ENCODE measurements around the gene SPRR1A. TPM values are rescaled to one million over a fixed set of nuclear protein-coding genes. Genes with fewer than 3 reads are reported as not detected.

The SPRR1A gene
- total and polyA plus RNA-seq, 8 donors: not detected

GRCh38 chr1:152946651-152947256 is 37.1 kb upstream of the SPRR1A start, which contains the start of gene SPRR5:
SPRR5 (plus strand) TSS chr1:152947206; CDS start chr1:152948555, 1,349 bp downstream.
- FAIRE-seq: no peak
- DNase-seq: no peak
- WGBS, 2 donors: 70% methylated on average over 4 of the region's 4 CpGs
- H3K27ac ChIP-seq: no peak within 1 kb of the TSS
- no peaks in the 10 kb centered on the region for H3K9me3 ChIP-seq
- TF ChIP-seq CTCF (IDR thresholded peaks at IDR 0.05): no peak
- no peaks in the 10 kb centered on the region for H3K4me1 ChIP-seq
- no peak for ATAC-seq
- no peaks in the 10 kb centered on the region for H3K36me3 ChIP-seq
- no peak within 1 kb of the TSS for H3K4me3 ChIP-seq
- intact Hi-C loops (cut with DNase I): no loop called here
- no peaks in the 10 kb centered on the region for H3K27me3 ChIP-seq

DNA sequence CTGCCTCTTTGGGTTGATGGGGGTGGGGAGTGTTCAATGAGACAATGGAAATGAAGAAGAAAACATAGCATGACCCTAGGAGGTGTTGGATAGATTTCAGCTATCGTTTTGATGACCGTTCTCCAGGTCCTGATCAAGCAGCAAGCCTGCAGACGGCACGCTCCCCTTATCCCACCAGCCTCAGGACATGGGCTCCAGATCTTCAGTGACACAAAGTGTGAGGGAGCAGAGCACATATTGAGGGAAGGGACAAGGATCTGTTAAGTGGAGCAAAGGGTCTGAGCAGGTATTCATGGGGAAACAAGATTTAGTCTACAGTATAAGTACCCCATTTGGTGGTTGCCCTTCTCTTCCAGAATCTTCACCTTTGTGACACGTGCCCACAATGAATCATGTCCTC is 32.2 kb upstream of the SPRR1A start:
- Histone ChIP-seq H3K9me3 (no peaks in the 10 kb centered on the region), H3K27ac (no peak overlapping the region), H3K36me3 (no peaks in the 10 kb centered on the region), H3K4me1 (no peaks in the 10 kb centered on the region), H3K27me3 (no peaks in the 10 kb centered on the region), H3K4me3 (no peak overlapping the region)
- TF ChIP-seq CTCF (IDR thresholded peaks at IDR 0.05): no peak
- FAIRE-seq (no peak), DNase-seq (no peak), ATAC-seq (no peak)
- intact Hi-C loops (cut with DNase I): no loop called here
- 69 to 81% methylated on average over 5 of the region's 5 CpGs for WGBS, 2 donors

DNA sequence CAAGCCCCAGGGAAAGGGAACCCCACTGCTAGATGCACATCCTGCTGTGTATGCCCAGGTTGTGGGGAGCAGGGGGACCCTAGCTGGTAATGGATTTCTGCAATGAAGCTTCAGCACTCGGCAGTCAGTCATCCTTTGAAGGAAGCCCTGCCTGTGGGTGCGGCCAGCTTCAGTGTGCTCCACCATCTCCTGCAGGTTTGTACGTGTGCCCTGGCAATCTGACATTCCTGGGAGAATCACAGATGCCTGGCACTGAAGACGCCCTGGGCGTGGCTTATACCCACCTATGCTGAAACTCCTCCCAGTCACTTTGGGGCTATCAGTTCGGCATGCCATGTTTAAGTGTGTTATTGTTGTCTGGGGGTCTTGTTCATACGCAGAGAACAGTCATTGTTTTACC is 30.1 kb upstream of the SPRR1A start:
- no peaks in the 10 kb centered on the region for H3K36me3 ChIP-seq
- DNase-seq: no peak
- 41 to 52% methylated on average over 7 of the region's 7 CpGs for WGBS, 2 donors
- H3K27me3 ChIP-seq: no peaks in the 10 kb centered on the region
- no peak for TF ChIP-seq CTCF (IDR thresholded peaks at IDR 0.05)
- H3K4me3 ChIP-seq: no peak overlapping the region
- intact Hi-C loops (cut with DNase I): no loop called here
- no peaks in the 10 kb centered on the region for H3K9me3 ChIP-seq
- no peak for FAIRE-seq
- ATAC-seq: no peak
- no peaks in the 10 kb centered on the region for H3K4me1 ChIP-seq
- no peak overlapping the region for H3K27ac ChIP-seq

GRCh38 chr1:152954436-152954835 is 29.4 kb upstream of the SPRR1A start:
- H3K27me3 ChIP-seq: no peaks in the 10 kb centered on the region
- no peaks in the 10 kb centered on the region for H3K9me3 ChIP-seq
- H3K4me3 ChIP-seq: no peak overlapping the region
- TF ChIP-seq CTCF (IDR thresholded peaks at IDR 0.05): no peak
- H3K4me1 ChIP-seq: no peaks in the 10 kb centered on the region
- DNase-seq (no peak), FAIRE-seq (no peak), ATAC-seq (no peak)
- intact Hi-C loops (cut with DNase I): no loop called here
- no peak overlapping the region for H3K27ac ChIP-seq
- no peaks in the 10 kb centered on the region for H3K36me3 ChIP-seq
- 64 to 81% methylated on average over 6 of the region's 6 CpGs for WGBS, 2 donors

DNA sequence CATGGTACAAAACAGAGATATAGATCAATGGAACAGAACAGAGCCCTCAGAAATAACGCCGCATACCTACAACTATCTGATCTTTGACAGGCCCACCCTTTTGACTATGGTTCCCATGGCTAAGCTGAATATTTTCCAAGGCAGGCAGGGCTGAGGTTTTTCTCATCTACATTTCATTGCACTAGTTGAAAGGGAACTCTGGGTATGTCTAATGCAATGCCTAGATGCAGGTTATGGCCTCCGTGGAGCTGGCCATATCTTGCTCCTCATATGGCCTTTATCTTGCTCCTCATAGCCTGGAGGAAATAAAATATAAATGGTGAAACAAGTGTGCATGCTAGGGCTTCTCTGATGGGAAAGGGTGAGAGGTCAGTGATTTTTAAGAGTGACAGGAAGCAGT is 26.3 kb upstream of the SPRR1A start:
- no peak overlapping the region for H3K27ac ChIP-seq
- TF ChIP-seq CTCF (IDR thresholded peaks at IDR 0.05): no peak
- intact Hi-C loops (cut with DNase I): no loop called here
- 80 to 85% methylated on average over 3 of the region's 3 CpGs for WGBS, 2 donors
- no peaks in the 10 kb centered on the region for H3K9me3 ChIP-seq
- no peaks in the 10 kb centered on the region for H3K4me1 ChIP-seq
- DNase-seq (no peak), ATAC-seq (no peak), FAIRE-seq (no peak)
- no peaks in the 10 kb centered on the region for H3K36me3 ChIP-seq
- H3K4me3 ChIP-seq: no peak overlapping the region
- no peaks in the 10 kb centered on the region for H3K27me3 ChIP-seq
